HG02981 (cell line): ENCODE results near the gene COMMD7.
"Not testable (repeated sequence)": the region's sequence is repeated elsewhere in the genome, so short reads cannot be mapped to it uniquely, and the experiment has no call there.

Experiments used
- ATAC-seq: cut with Tn5 transposase; IDR thresholded peaks from one replicate; pipeline ENCODE4 v1.9.1; 2021; ENCODE audit warnings: mild to moderate bottlenecking, moderate library complexity; ENCODE audit not compliant: unreplicated experiment

The COMMD7 gene

GRCh38 chr20:32767418-32768198 lies 24.3 kb upstream of the COMMD7 start:
- no peak for ATAC-seq

GRCh38 chr20:32765230-32765875 lies 22.1 kb upstream of the COMMD7 start:
- ATAC-seq, result not testable (repeated sequence)

- no peak for ATAC-seq
These were observed 21.0 kb upstream of the COMMD7 start for GRCh38 chr20:32764005-32764960.

GRCh38 chr20:32763202-32764004 lies 20.1 kb upstream of the COMMD7 start:
- ATAC-seq, result no peak

- ATAC-seq, result peak; percentile 7
These were observed 19.5 kb upstream of the COMMD7 start for GRCh38 chr20:32762754-32763201.

GRCh38 chr20:32761831-32762753 lies 18.8 kb upstream of the COMMD7 start, which contains the start of gene DNMT3B:
Gene DNMT3B, plus strand, starts transcription at chr20:32762385. Its CDS starts 17,939 bp downstream, at chr20:32780324.
- ATAC-seq, result peak; percentile 66

GRCh38 chr20:32761417-32761830 lies 18.2 kb upstream of the COMMD7 start:
- ATAC-seq, result no peak

- no peak for ATAC-seq
These were observed 12.9 kb upstream of the COMMD7 start for GRCh38 chr20:32756156-32756555.

- ATAC-seq, result no peak
These were observed 10.5 kb upstream of the COMMD7 start for GRCh38 chr20:32753731-32754130.

GRCh38 chr20:32752458-32753250 lies 9.4 kb upstream of the COMMD7 start:
- ATAC-seq, result no peak

GRCh38 chr20:32751702-32752457 lies 8.6 kb upstream of the COMMD7 start:
- ATAC-seq, result no peak

GRCh38 chr20:32751293-32751692 lies 8.0 kb upstream of the COMMD7 start:
- no peak for ATAC-seq

GRCh38 chr20:32749914-32750637 lies 6.8 kb upstream of the COMMD7 start:
- ATAC-seq, result no peak

- ATAC-seq, result no peak
These were observed 688 bp downstream of the COMMD7 start for GRCh38 chr20:32742322-32743236.

- ATAC-seq, result no peak
These were observed 2.1 kb downstream of the COMMD7 start for GRCh38 chr20:32741151-32741550.
